T-helper 2 cell treated with Interferon-gamma antibody and Interleukin-4, amounts not matched to agents 5 μg/mL and 100 μg/mL, for 36 hours (primary cell): ENCODE measurements around the gene SERPINB10.

Experiments used
- DNase-seq: peaks from one replicate; pipeline ENCODE4 v3.0.0; 2021; ENCODE audit warnings: low spot score
- H3K27ac Mint-ChIP-seq: one replicate; pipeline ENCODE4 v1.8.0; 2021; ENCODE audit warnings: mild to moderate bottlenecking, mixed read lengths
- H3K27me3 Mint-ChIP-seq: one replicate; pipeline ENCODE4 v1.8.0; 2021; ENCODE audit warnings: low read depth, mixed read lengths
- H3K36me3 Mint-ChIP-seq: one replicate; pipeline ENCODE4 v1.8.0; 2021; ENCODE audit warnings: low read depth, mixed read lengths
- H3K4me1 Mint-ChIP-seq: one replicate; pipeline ENCODE4 v1.8.0; 2021; ENCODE audit warnings: low read depth, mixed read lengths
- H3K4me3 Mint-ChIP-seq: one replicate; pipeline ENCODE4 v1.8.0; 2022; ENCODE audit warnings: mild to moderate bottlenecking, moderate library complexity, mixed read lengths
- H3K9me3 Mint-ChIP-seq: one replicate; pipeline ENCODE4 v1.8.0; 2021; ENCODE audit warnings: mixed read lengths

SERPINB10 gene

DNA sequence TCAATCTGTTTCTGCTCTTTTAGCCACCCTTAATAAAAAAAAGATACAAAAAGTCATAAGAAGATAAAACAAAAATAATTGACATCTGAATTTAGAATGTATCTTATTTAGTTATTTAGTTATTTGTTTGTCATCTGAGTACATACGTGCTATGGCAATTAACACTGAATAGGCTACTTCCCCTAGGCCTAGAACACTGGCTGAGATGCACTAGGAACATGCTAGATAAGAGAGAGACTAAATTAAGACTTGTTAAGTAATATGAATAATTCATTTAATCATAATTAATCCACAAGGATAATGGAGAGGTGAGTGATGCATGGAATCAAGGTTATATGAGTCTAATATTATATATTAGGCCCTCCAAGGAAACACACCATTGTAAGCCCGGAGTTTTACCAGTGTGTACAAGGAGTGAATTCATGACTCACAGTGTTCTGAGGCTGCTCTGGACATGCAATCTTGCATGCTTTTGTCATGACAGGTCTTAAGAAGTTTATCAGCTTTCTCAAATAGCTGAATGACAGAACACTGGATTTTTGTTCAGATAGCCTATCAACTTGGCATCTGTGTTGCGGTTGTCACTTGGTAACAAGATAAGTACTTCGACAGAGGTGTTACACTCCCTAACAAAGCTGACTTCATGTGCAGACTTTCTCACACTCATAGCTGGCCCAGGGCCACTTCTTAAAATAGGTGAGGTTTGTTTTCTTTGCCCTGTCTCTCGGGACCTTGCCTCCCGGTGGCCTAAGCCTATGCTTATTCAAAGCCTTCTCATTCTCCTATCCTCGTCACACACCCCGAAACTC lies 25.2 kb upstream of the SERPINB10 start:
- Mint-ChIP-seq H3K27me3 (peaks cover 4% of the 10 kb centered on the region), H3K36me3 (no peaks in the 10 kb centered on the region), H3K4me3 (no peak overlapping the region), H3K27ac (no peak overlapping the region), H3K4me1 (peaks cover 4% of the 10 kb centered on the region), H3K9me3 (no peaks in the 10 kb centered on the region)
- DNase-seq: peak; percentile 29

DNA sequence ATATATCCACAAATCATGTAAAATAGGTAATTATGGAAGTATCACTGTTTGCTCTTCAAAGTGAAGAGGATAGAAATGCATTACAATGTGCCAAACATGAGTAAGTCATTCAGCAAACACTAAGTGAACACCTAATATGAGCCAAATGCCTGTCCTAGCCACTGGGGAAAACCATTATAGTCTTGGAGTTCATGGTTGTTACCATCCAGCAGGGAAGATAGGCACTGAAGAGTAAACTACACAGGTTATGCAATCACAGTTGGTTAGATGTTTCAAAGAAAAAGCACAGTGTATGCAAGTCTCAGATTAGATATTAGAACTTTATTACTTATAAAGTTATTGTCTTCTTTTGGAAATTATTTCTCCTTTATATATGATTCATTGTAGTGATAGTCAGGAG lies 24.1 kb upstream of the SERPINB10 start:
- Mint-ChIP-seq H3K4me1 (peaks cover 4% of the 10 kb centered on the region), H3K36me3 (no peaks in the 10 kb centered on the region), H3K27me3 (peaks cover 4% of the 10 kb centered on the region), H3K9me3 (no peaks in the 10 kb centered on the region), H3K4me3 (no peak overlapping the region), H3K27ac (no peak overlapping the region)
- DNase-seq: no peak

- peak; percentile 9 for DNase-seq
- peaks cover 6% of the 10 kb centered on the region for H3K27me3 Mint-ChIP-seq
- no peak within 1 kb of the TSS for H3K27ac Mint-ChIP-seq
- H3K4me3 Mint-ChIP-seq: no peak within 1 kb of the TSS
- H3K36me3 Mint-ChIP-seq: no peaks in the 10 kb centered on the region
- H3K4me1 Mint-ChIP-seq: no peaks in the 10 kb centered on the region
- no peaks in the 10 kb centered on the region for H3K9me3 Mint-ChIP-seq
Observed at GRCh38 chr18:63887424-63887823, 20.3 kb upstream of the SERPINB10 start, which contains the start of gene SERPINB2. SERPINB2 (plus strand) TSS chr18:63887705; CDS start chr18:63891445, 3,740 bp downstream.

GRCh38 chr18:63888470-63889190 lies 19.1 kb upstream of the SERPINB10 start:
- Mint-ChIP-seq H3K27ac (no peak overlapping the region), H3K36me3 (no peaks in the 10 kb centered on the region), H3K27me3 (peaks cover 6% of the 10 kb centered on the region), H3K4me3 (no peak overlapping the region), H3K9me3 (no peaks in the 10 kb centered on the region), H3K4me1 (no peaks in the 10 kb centered on the region)
- no peak for DNase-seq

- no peak for DNase-seq
- Mint-ChIP-seq H3K4me1 (no peaks in the 10 kb centered on the region), H3K27me3 (peaks cover 3% of the 10 kb centered on the region), H3K27ac (no peak overlapping the region), H3K9me3 (no peaks in the 10 kb centered on the region), H3K36me3 (no peaks in the 10 kb centered on the region), H3K4me3 (no peak overlapping the region)
Observed at GRCh38 chr18:63889626-63890025, 18.1 kb upstream of the SERPINB10 start.

- no peak overlapping the region for H3K27ac Mint-ChIP-seq
- H3K36me3 Mint-ChIP-seq: no peaks in the 10 kb centered on the region
- no peaks in the 10 kb centered on the region for H3K9me3 Mint-ChIP-seq
- H3K4me3 Mint-ChIP-seq: no peak overlapping the region
- H3K27me3 Mint-ChIP-seq: peaks cover 4% of the 10 kb centered on the region
- DNase-seq: no peak
- H3K4me1 Mint-ChIP-seq: no peaks in the 10 kb centered on the region
Observed at GRCh38 chr18:63890237-63890949, 17.4 kb upstream of the SERPINB10 start.

DNA sequence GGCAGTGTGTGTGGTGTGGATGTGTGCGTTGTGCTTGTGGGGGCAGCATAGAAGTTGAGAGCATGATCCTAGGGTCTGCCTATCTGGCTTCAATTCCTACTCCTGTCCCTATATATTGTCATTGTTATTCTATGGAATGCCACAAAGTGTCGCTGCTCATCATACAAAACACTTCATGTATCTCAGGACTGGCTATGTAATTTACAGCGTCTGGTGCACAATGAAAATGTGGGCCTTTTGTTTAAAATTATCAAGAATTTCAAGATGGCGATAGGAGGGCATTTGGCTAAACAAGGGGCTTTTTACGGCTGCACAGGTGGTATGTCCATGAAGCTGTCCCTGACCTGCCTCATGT lies 16.8 kb upstream of the SERPINB10 start:
- no peaks in the 10 kb centered on the region for H3K4me1 Mint-ChIP-seq
- DNase-seq: no peak

GRCh38 chr18:63892566-63892965 lies 15.2 kb upstream of the SERPINB10 start:
- no peak for DNase-seq
- Mint-ChIP-seq H3K27me3 (peaks cover 12% of the 10 kb centered on the region), H3K27ac (no peak overlapping the region), H3K9me3 (no peaks in the 10 kb centered on the region), H3K36me3 (no peaks in the 10 kb centered on the region), H3K4me3 (no peak overlapping the region), H3K4me1 (no peaks in the 10 kb centered on the region)

More for the DNA sequence above, 16.8 kb upstream of the SERPINB10 start:
- Mint-ChIP-seq H3K4me3 (no peak overlapping the region), H3K36me3 (no peaks in the 10 kb centered on the region), H3K27ac (no peak overlapping the region), H3K27me3 (peaks cover 6% of the 10 kb centered on the region), H3K9me3 (no peaks in the 10 kb centered on the region)

GRCh38 chr18:63894106-63894772 lies 13.5 kb upstream of the SERPINB10 start:
- no peak overlapping the region for H3K4me3 Mint-ChIP-seq
- no peaks in the 10 kb centered on the region for H3K4me1 Mint-ChIP-seq

GRCh38 chr18:63895190-63895589 lies 12.6 kb upstream of the SERPINB10 start:
- H3K4me1 Mint-ChIP-seq: no peaks in the 10 kb centered on the region
- no peak for DNase-seq
- no peaks in the 10 kb centered on the region for H3K9me3 Mint-ChIP-seq
- no peak overlapping the region for H3K4me3 Mint-ChIP-seq
- no peak overlapping the region for H3K27ac Mint-ChIP-seq
- peaks cover 12% of the 10 kb centered on the region for H3K27me3 Mint-ChIP-seq
- H3K36me3 Mint-ChIP-seq: no peaks in the 10 kb centered on the region

More at GRCh38 chr18:63894106-63894772, 13.5 kb upstream of the SERPINB10 start:
- Mint-ChIP-seq H3K27me3 (peaks cover 12% of the 10 kb centered on the region), H3K9me3 (no peaks in the 10 kb centered on the region), H3K36me3 (no peaks in the 10 kb centered on the region), H3K27ac (no peak overlapping the region)
- no peak for DNase-seq

DNA sequence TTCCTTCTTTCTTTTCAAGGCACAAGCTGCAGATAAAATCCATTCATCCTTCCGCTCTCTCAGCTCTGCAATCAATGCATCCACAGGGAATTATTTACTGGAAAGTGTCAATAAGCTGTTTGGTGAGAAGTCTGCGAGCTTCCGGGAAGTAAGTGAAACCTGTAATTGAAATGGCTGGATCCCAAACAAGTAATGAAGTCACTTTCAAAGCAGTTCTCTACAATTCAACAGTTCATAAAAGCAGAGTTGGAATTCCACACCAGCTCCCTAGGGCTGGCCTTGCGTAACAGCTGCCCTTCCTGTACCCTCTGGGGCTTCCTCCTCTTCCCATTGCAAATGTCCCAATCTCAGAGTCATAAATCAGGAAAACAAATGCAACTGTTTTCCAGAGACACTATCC lies 10.7 kb upstream of the SERPINB10 start:
- Mint-ChIP-seq H3K4me3 (no peak overlapping the region), H3K27ac (no peak overlapping the region), H3K36me3 (no peaks in the 10 kb centered on the region), H3K4me1 (no peaks in the 10 kb centered on the region), H3K27me3 (peaks cover 10% of the 10 kb centered on the region), H3K9me3 (no peaks in the 10 kb centered on the region)
- no peak for DNase-seq

DNA sequence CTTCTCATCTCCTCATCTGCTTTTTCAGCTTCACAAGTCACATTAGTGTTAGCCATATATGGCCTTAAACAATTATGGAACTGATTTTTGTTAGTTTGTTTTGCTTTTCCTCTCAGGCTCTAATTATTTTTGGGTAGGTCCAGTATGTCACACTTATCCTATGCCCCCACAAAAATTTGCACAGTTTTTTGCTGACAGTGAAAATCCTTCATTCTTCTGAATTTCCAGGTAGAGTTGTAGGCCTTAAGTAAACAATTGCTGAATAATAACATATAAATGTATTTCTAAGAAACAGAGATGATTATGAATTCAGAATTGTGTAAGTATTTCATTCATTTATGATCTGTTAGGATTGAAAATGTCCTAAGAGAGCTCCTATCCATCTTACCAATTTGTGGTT lies 8.6 kb upstream of the SERPINB10 start:
- H3K4me1 Mint-ChIP-seq: no peaks in the 10 kb centered on the region
- H3K36me3 Mint-ChIP-seq: no peaks in the 10 kb centered on the region
- peaks cover 13% of the 10 kb centered on the region for H3K27me3 Mint-ChIP-seq
- DNase-seq: no peak
- H3K9me3 Mint-ChIP-seq: no peaks in the 10 kb centered on the region
- H3K4me3 Mint-ChIP-seq: no peak overlapping the region
- H3K27ac Mint-ChIP-seq: no peak overlapping the region

DNA sequence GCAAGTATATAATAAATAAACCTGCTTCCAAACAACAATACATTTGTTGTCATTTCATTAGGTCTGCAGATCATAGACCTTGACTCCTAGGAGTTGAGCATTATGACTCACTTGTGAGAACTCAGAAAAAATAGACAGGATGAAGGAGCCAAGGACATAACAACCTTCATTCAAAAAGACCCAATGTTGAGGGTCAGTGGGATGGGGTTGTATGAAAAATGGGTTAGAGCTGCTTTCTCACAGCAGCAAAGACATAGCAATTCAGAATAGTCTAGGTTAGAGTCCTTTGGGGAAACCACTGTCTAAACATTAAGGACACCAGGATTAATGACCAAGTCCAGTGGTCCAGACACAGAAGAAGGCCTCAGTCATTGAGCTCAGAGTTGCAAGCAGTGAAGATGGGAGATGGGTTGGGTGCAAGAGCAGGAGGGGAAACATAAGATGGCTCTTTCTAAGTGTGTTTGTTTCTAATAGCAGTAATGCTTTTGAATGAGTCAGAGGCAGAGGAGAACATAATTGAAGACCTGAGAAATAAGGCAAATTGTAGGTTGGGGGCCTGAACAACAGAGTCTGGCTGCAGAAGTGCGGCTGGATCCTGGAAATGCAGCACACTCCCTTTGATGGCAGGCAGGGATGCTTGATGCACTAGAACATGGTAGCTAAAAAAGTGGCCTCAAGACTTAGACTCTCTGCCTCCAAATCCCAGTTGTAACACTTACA lies 3.7 kb upstream of the SERPINB10 start:
- no peaks in the 10 kb centered on the region for H3K36me3 Mint-ChIP-seq
- DNase-seq: no peak
- no peak overlapping the region for H3K4me3 Mint-ChIP-seq
- peaks cover 5% of the 10 kb centered on the region for H3K27me3 Mint-ChIP-seq
- H3K4me1 Mint-ChIP-seq: no peaks in the 10 kb centered on the region
- H3K27ac Mint-ChIP-seq: no peak overlapping the region
- no peaks in the 10 kb centered on the region for H3K9me3 Mint-ChIP-seq
